D721Med (cell line): ENCODE results near the gene ALDH8A1.
"Not testable (repeated sequence)": the region's sequence is repeated elsewhere in the genome, so short reads cannot be mapped to it uniquely, and the experiment has no call there.

Source experiments
- DNase-seq: peaks from one replicate; pipeline ENCODE4 v3.0.0; 2011; ENCODE audit warnings: low spot score; ENCODE audit not compliant: insufficient read length
- FAIRE-seq: peaks from 2 replicates; lab custom pipeline; 2011; peaks lifted over from hg19 to GRCh38; lab: Jason Lieb, UNC
- CTCF ChIP-seq: IDR thresholded peaks from 2 replicates; pipeline ENCODE4 v1.5.1; 2012; ENCODE audit warnings: mild to moderate bottlenecking, control low read depth; ENCODE audit not compliant: insufficient read depth; ENCODE audit errors: missing control alignments

Gene ALDH8A1

GRCh38 chr6:134898575-134898974 lies 51.3 kb downstream of the ALDH8A1 start:
- TF ChIP-seq CTCF: no peak
- FAIRE-seq: no peak
- DNase-seq: no peak

DNA sequence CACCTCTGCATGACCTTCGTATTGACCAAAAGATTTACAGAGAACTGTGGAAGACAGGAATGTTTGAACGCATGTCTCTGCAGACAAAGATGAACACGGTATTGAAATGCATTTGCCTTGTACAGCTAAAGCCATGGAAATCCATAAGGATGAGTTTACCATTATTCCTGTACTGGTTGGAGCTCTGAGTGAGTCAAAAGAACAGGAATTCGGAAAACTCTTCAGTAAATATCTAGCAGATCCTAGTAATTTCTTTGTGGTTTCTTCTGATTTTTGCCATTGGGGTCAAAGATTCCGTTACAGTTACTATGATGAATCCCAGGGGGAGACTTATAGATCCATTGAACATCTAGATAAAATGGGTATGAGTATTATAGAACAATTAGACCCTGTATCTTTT lies 51.7 kb downstream of the ALDH8A1 start:
- not testable (repeated sequence) for DNase-seq, FAIRE-seq

GRCh38 chr6:134896910-134897309 lies 53.0 kb downstream of the ALDH8A1 start:
- TF ChIP-seq CTCF: no peak
- no peak for DNase-seq

GRCh38 chr6:134894800-134895199 lies 55.1 kb downstream of the ALDH8A1 start:
- no peak for TF ChIP-seq CTCF
- FAIRE-seq (no peak), DNase-seq (no peak)

More at GRCh38 chr6:134896910-134897309, 53.0 kb downstream of the ALDH8A1 start:
- no peak for FAIRE-seq

GRCh38 chr6:134892362-134892761 lies 57.5 kb downstream of the ALDH8A1 start:
- no peak for TF ChIP-seq CTCF
- FAIRE-seq: no peak
- DNase-seq: no peak

DNA sequence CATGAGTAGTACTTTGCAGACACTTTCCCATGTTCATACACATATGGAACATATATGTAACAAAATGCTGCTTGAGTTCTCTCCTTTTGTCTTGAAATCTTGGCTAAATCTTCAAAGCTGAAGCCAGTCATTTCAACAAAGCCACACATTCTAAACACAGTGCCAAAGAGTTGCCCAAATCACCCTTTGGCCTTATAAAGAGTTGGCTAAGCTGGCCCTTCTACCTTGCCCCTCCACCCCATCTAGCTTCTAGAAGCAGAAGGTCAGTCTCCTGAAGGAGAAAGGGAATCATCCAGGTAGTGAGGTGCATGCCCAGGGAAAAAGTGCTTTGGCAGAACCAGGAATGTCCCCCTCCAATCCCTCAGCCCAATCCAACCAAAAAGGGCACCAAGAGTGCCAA lies 58.3 kb downstream of the ALDH8A1 start:
- FAIRE-seq (no peak), DNase-seq (no peak)
- TF ChIP-seq CTCF: no peak

DNA sequence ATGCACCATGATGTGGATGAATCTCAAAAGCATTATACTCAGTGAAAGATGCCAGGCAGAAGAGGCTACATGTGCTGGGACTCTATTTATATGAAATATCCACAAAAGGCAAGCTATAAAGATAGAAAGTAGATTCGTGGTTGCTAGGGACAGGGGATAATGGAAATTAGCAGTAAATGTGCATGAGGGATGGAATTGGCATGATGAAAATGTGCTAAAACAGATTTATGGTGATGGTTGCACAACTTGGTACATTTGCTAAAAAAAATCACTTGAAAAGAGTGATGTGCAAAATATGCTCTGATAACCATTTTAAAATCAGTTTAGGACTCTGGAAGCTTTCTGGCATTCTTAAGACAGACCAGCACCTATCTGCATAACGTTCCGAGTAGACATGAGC lies 61.6 kb downstream of the ALDH8A1 start:
- FAIRE-seq (no peak), DNase-seq (no peak)
- TF ChIP-seq CTCF: no peak

DNA sequence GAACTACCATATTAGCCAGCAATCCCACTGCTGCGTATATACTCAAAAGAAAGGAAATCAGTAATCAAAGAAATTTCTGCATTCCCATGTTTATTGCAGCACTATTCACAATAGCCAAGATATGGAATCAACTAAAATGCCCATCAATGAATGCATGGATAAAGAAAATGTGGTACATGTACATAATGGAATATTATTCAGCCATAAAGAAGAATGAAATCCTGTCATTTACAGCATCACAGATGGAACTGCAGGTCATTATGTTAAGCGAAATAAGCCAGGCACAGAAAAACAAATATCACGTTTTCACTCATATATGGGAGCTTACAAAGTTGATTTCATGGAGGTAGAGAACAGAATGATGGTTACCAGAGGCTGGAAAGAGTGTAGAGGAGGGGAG lies 65.1 kb downstream of the ALDH8A1 start:
- no peak for TF ChIP-seq CTCF
- DNase-seq (no peak), FAIRE-seq (no peak)
